ENCODE data around the gene SYF2.

Gene SYF2

GRCh38 chr1:25180996-25181395, 51.3 kb downstream of the SYF2 start:
- no peak overlapping the region for H3K27ac Mint-ChIP-seq
- peaks cover 13% of the 10 kb centered on the region for H3K9me3 Mint-ChIP-seq
- H3K27me3 Mint-ChIP-seq (ENCODE audit: low read depth): peaks cover 32% of the 10 kb centered on the region
- no peak for TF ChIP-seq CTCF (IDR thresholded peaks at IDR 0.05; ENCODE audit: unreplicated experiment in 3 of 3)
- no peak overlapping the region for H3K4me3 Mint-ChIP-seq
- peaks cover 5% of the 10 kb centered on the region for H3K36me3 Mint-ChIP-seq (ENCODE audit: low read depth)
- peaks cover 26% of the 10 kb centered on the region for H3K4me1 Mint-ChIP-seq

DNA sequence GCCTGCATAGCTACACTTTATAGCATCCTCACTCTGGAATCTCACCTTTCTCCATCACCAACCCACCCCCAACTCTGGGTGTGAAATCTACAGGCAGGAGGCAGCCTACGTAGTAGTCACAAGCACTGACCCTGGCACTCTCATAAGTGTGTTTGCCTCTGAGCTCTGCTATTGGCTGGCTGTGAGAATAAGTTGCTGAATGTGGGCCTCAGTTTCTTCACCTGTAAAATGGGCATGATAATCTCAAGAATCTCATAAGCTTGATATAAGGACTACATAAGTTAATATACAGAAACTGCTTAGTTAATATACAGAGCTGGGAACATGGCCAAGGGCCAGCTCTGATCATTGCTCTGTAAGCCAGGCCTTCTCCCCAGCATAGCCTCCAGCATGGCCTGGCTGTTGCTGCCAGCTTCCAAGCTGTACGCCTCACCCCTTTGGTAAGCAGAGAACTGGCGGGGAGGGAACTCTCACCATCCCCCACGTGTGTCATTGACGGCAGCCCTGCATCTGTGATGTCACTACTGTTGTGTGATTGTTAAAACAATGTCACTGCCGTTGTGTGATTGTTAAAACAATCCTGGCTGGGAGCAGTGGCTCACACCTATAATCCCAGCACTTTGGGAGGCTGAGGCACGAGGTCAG, 53.3 kb downstream of the SYF2 start:
- no peak for TF ChIP-seq CTCF (IDR thresholded peaks at IDR 0.05; ENCODE audit: unreplicated experiment in 3 of 3)

DNA sequence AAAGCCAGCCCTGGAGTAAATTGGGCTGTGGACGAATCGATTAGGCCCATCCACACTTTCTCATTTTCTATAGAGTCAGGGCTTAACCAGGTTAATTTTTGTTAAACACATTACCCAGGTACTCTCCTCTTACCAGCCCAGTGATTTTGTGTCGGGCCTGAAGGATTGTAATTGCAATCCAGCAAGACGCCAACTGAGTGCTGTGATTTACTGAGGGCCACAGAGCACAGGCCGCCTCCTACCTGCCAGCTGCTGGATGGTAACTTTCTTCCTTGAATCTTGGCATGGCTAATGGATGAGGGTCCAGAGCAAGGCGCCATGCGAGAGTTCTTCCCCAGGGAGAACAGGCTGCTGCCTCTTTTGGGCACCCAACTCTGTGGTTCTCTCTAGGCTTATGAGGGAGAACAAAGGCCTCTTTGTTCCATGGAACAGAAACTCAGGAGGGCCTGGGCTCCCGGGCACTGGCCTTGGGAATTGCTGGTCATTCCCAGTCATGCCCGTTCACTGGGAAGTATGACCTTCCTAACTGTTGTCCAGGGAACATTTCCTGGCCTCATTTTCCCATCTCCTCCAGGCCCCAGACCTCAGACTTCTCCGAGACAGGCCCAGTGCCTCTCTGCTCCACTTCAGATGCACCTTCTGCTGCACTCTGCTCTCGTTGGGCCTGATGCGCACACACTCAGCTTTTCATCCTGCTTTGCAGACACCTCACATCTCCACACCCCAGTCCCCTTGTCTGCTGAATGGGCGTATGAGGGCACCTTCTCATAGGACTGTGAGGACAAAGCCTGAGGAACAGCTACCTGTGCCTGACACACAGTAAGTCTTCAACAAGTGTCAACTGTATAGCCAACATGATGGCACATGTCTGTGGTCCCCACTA, 57.3 kb downstream of the SYF2 start:
- peaks cover 17% of the 10 kb centered on the region for H3K9me3 Mint-ChIP-seq
- peak overlapping the region; percentile 92 to 97 (median 96) for H3K27ac Mint-ChIP-seq
- H3K36me3 Mint-ChIP-seq (ENCODE audit: low read depth): peaks cover 8% of the 10 kb centered on the region
- TF ChIP-seq CTCF (IDR thresholded peaks at IDR 0.05; ENCODE audit: unreplicated experiment in 3 of 3): no peak
- H3K4me3 Mint-ChIP-seq: peak overlapping the region in 1 of 3 experiments; percentile 12
- H3K4me1 Mint-ChIP-seq: peaks cover 20% of the 10 kb centered on the region
- H3K27me3 Mint-ChIP-seq (ENCODE audit: low read depth): peaks cover 19% of the 10 kb centered on the region

More for the DNA sequence above, 53.3 kb downstream of the SYF2 start:
- no peak overlapping the region for H3K4me3 Mint-ChIP-seq
- peaks cover 8% of the 10 kb centered on the region for H3K36me3 Mint-ChIP-seq (ENCODE audit: low read depth)
- H3K9me3 Mint-ChIP-seq: peaks cover 17% of the 10 kb centered on the region
- peaks cover 25% of the 10 kb centered on the region for H3K4me1 Mint-ChIP-seq
- peaks cover 27% of the 10 kb centered on the region for H3K27me3 Mint-ChIP-seq (ENCODE audit: low read depth)
- no peak overlapping the region for H3K27ac Mint-ChIP-seq

DNA sequence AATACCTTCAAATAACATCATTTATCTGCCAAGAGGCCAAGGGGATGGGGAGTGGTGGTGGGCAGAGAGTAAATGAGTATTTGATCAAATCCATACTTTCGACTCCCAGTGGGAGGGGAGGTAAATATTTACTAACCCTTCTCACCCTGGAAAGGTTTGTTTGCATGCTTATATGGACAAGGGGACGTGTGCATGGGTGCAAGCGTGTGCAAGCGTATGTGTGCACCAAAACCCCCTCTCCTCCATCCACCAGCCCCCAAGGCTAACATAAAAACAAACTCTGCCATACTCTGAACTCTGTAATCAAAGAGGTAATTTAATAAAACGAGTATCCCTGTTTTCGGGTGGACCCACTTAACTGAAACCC, 58.0 kb downstream of the SYF2 start:
- peaks cover 20% of the 10 kb centered on the region for H3K4me1 Mint-ChIP-seq
- peaks cover 16% of the 10 kb centered on the region for H3K27me3 Mint-ChIP-seq (ENCODE audit: low read depth)
- peak overlapping the region; percentile 92 to 97 (median 96) for H3K27ac Mint-ChIP-seq
- no peak overlapping the region for H3K4me3 Mint-ChIP-seq
- TF ChIP-seq CTCF (IDR thresholded peaks at IDR 0.05; ENCODE audit: unreplicated experiment in 3 of 3): no peak
- peaks cover 8% of the 10 kb centered on the region for H3K36me3 Mint-ChIP-seq (ENCODE audit: low read depth)
- H3K9me3 Mint-ChIP-seq: peaks cover 17% of the 10 kb centered on the region

- H3K27me3 Mint-ChIP-seq (ENCODE audit: low read depth): peaks cover 12% of the 10 kb centered on the region
- H3K9me3 Mint-ChIP-seq: peaks cover 17% of the 10 kb centered on the region
- peak overlapping the region; percentile 92 to 97 (median 96) for H3K27ac Mint-ChIP-seq
- no peak overlapping the region for H3K4me3 Mint-ChIP-seq
- peaks cover 20% of the 10 kb centered on the region for H3K4me1 Mint-ChIP-seq
- no peak for TF ChIP-seq CTCF (IDR thresholded peaks at IDR 0.05; ENCODE audit: unreplicated experiment in 3 of 3)
- peaks cover 8% of the 10 kb centered on the region for H3K36me3 Mint-ChIP-seq (ENCODE audit: low read depth)
Observed at GRCh38 chr1:25173809-25174340, 58.4 kb downstream of the SYF2 start.
